HepG2 (cell line): ENCODE data around the gene ZFHX3. TPM values are rescaled to one million over a fixed set of nuclear protein-coding genes. Genes with fewer than 3 reads are reported as not detected.

Experiments
- AKNA ChIP-seq: sonication (generic); formaldehyde crosslinking; IDR thresholded peaks from 2 replicates; pipeline ENCODE4 v1.4.0; 2020; ENCODE audit warnings: missing genetic modification reagents, borderline replicate concordance
- ETV6 ChIP-seq: sonication (generic); formaldehyde crosslinking; conservative IDR thresholded peaks from 2 replicates; pipeline ENCODE4 v1.4.0; 2020; ENCODE audit warnings: missing genetic modification reagents
- GABPB1 ChIP-seq: IDR thresholded peaks from 2 replicates; pipeline ENCODE4 v1.6.1; 2016; ENCODE audit warnings: mild to moderate bottlenecking, missing genetic modification reagents, moderate library complexity, missing compliant biosample characterization
- GPN1 ChIP-seq: sonication (generic); formaldehyde crosslinking; IDR thresholded peaks from 2 replicates; pipeline ENCODE4 v1.5.1; 2020; ENCODE audit warnings: missing genetic modification reagents, borderline replicate concordance
- KDM3A ChIP-seq: IDR thresholded peaks from 2 replicates; pipeline ENCODE4 v1.6.1; 2018; ENCODE audit warnings: low read depth, missing compliant biosample characterization
- LRRFIP1 ChIP-seq: sonication (generic); formaldehyde crosslinking; conservative IDR thresholded peaks from 2 replicates; pipeline ENCODE4 v1.4.0; 2020; ENCODE audit warnings: missing genetic modification reagents
- MYNN ChIP-seq: sonication (generic); formaldehyde crosslinking; IDR thresholded peaks from 2 replicates; pipeline ENCODE4 v1.4.0; 2020; ENCODE audit warnings: mild to moderate bottlenecking, low read depth, missing genetic modification reagents
- SOX5 ChIP-seq: IDR thresholded peaks from 2 replicates; pipeline ENCODE4 v1.6.1; 2016; ENCODE audit warnings: borderline replicate concordance
- TAF1 ChIP-seq: sonication (generic); formaldehyde crosslinking; IDR thresholded peaks from 2 replicates; pipeline ENCODE4 v1.4.0; 2020; ENCODE audit warnings: missing genetic modification reagents
- TARDBP ChIP-seq: sonication (generic); formaldehyde crosslinking; IDR thresholded peaks from 2 replicates; pipeline ENCODE4 v1.8.0; 2022; ENCODE audit warnings: mild to moderate bottlenecking, missing genetic modification reagents
- ZBTB7B ChIP-seq: sonication (generic); formaldehyde crosslinking; IDR thresholded peaks from 2 replicates; pipeline ENCODE4 v1.4.0; 2020; ENCODE audit warnings: missing genetic modification reagents
- ZFP1 ChIP-seq: IDR thresholded peaks from 2 replicates; pipeline ENCODE4 v1.6.1; 2016
- ZFP36 ChIP-seq: fragments of 150-350 bp; IDR thresholded peaks from 2 replicates; pipeline ENCODE4 v1.6.1; 2018; ENCODE audit warnings: borderline replicate concordance, low read length, low read depth; ENCODE audit not compliant: partially characterized antibody
- ZNF441 ChIP-seq: sonication (generic); formaldehyde crosslinking; IDR thresholded peaks from 2 replicates; pipeline ENCODE4 v1.7.0; 2021; ENCODE audit warnings: missing genetic modification reagents, borderline replicate concordance
- ZNF574 ChIP-seq: sonication (generic); formaldehyde crosslinking; IDR thresholded peaks from 2 replicates; pipeline ENCODE4 v1.4.0; 2020; ENCODE audit warnings: missing genetic modification reagents
- polyA plus RNA-seq, 8 experiments: library from polyadenylated mRNA; depleted of rRNA in 3 of 8; stranded (reverse) in 7 of 8; unstranded in 1 of 8; fragments of >200 nt; fragmentation: Illumina TruSeq in 4 of 8; extraction: Trizol in 4 of 8; gene quantifications; 2 replicates each; pipeline versions ENCODE4 v1.2.1 to v1.2.3, GENCODE V29; 2011 to 2016; ENCODE audit warnings: low read depth in 4 of 8, missing spikeins in 1 of 8, mixed read lengths in 1 of 8; ENCODE audit not compliant: insufficient read depth in 1 of 8
- total RNA-seq, 5 experiments: library from RNA; depleted of rRNA; stranded (reverse); fragments of >200 nt; fragmentation: Illumina TruSeq; extraction: Trizol; gene quantifications; 2 replicates each; pipeline ENCODE4 v1.2.3, GENCODE V29; 2016; ENCODE audit warnings: low read depth in 1 of 5
- TF ChIP-seq, protein P1 (sequence below): sonication (generic); formaldehyde crosslinking; IDR thresholded peaks from 2 replicates; pipeline ENCODE4 v1.5.0; 2020; ENCODE audit warnings: mild to moderate bottlenecking, missing genetic modification reagents

ZFHX3 gene
- total and polyA plus RNA-seq, 2 of the 13 experiments (the other 11 are each of a cell fraction or from before 2014, with no cell fraction given): 5.0 to 6.0 TPM

DNA sequence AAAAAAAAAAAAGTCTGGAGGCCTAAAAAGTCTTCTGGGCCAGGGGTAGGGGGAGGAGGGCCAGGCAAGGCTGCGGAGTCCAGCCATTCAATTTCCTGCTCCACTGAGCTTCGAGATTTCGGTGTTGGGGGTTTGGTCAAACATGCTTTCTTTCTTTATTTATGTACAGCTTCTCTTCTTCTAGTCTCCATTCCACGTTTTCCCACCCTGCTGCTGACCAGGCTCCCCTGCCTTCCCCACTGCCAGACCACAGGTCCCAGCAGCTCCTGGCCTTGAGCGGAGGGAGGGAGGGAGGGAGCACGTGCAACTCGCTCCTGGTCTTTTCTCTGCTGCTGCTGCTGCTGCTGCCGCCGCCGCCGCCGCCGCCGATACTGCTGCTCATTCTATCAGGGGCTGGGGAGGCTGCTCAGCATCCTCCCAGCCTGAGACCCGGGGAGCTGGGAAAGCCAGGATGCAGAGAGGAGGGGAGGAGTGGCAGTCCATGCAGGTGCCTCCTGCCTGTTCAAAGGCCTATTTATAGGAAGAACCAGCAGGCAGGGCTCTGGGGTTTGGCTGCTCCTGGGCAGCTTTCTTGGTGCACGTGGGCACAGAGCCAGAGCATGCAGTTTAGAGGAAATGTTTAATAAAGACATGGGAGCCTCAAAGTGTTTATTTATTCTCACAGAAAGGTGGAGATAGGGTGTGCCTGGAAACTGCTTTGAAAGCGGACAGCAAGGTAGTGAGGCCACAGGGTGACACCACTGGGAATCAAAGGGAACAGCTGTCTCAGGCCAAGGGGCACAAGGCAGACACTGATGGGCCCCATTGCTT, 23.4 kb upstream of the ZFHX3 start (continued):
- TF ChIP-seq, protein P1, sequence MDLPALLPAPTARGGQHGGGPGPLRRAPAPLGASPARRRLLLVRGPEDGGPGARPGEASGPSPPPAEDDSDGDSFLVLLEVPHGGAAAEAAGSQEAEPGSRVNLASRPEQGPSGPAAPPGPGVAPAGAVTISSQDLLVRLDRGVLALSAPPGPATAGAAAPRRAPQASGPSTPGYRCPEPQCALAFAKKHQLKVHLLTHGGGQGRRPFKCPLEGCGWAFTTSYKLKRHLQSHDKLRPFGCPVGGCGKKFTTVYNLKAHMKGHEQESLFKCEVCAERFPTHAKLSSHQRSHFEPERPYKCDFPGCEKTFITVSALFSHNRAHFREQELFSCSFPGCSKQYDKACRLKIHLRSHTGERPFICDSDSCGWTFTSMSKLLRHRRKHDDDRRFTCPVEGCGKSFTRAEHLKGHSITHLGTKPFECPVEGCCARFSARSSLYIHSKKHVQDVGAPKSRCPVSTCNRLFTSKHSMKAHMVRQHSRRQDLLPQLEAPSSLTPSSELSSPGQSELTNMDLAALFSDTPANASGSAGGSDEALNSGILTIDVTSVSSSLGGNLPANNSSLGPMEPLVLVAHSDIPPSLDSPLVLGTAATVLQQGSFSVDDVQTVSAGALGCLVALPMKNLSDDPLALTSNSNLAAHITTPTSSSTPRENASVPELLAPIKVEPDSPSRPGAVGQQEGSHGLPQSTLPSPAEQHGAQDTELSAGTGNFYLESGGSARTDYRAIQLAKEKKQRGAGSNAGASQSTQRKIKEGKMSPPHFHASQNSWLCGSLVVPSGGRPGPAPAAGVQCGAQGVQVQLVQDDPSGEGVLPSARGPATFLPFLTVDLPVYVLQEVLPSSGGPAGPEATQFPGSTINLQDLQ: no peak
- TF ChIP-seq ZBTB7B (no peak; the same call in 1 of the 2 replicates), MYNN (peak; percentile 54; the same call in 1 of the 2 replicates), ETV6 (CRISPR knock-in tag) (no peak), TARDBP (CRISPR knock-in tag) (0 out of 2 replicates have a peak, but pooled peaks have one; percentile 32), LRRFIP1 (CRISPR knock-in tag) (no peak), TAF1 (CRISPR knock-in tag) (no peak; the same call in 1 of the 2 replicates), GPN1 (CRISPR knock-in tag) (no peak), AKNA (CRISPR knock-in tag) (no peak), ZNF441 (0 out of 2 replicates have a peak, but pooled peaks have one; percentile 26), SOX5 (CRISPR knock-in tag) (peak; percentile 60; the same call in 1 of the 2 replicates), ZNF574 (CRISPR knock-in tag) (peak; percentile 57; the same call in 1 of the 2 replicates), ZFP1 (CRISPR knock-in tag) (0 out of 2 replicates have a peak, but pooled peaks have one; percentile 14), GABPB1 (CRISPR knock-in tag) (peak; percentile 75), KDM3A (CRISPR knock-in tag) (peak; percentile 91), ZFP36 (no peak)
